GM23248 (cell line): ENCODE data around the gene MAN2B2. TPM values are rescaled to one million over a fixed set of nuclear protein-coding genes. Genes with fewer than 3 reads are reported as not detected.

Experiments
- DNase-seq: peaks from one replicate; pipeline ENCODE4 v3.0.0-alpha.2; 2015
- H2AFZ ChIP-seq: fragments of 200-600 bp; sonication (generic); 2 replicates; pipeline ENCODE4 v1.6.1; 2016; ENCODE audit warnings: antibody characterized with exemption
- H3F3A ChIP-seq: fragments of 200-600 bp; sonication (generic); 2 replicates; pipeline ENCODE4 v1.6.1; 2016; ENCODE audit warnings: mild to moderate bottlenecking, antibody characterized with exemption, mixed run types; ENCODE audit not compliant: insufficient read depth
- H3K27ac ChIP-seq: fragments of 200-600 bp; sonication (generic); 2 replicates; pipeline ENCODE4 v1.5.1; 2016; ENCODE audit warnings: mild to moderate bottlenecking
- H3K27me3 ChIP-seq: fragments of 200-600 bp; sonication (generic); replicated peaks from 2 replicates; pipeline ENCODE4 v1.6.1; 2016; ENCODE audit warnings: mild to moderate bottlenecking; ENCODE audit not compliant: insufficient read depth
- H3K36me3 ChIP-seq: fragments of 200-600 bp; sonication (generic); 2 replicates; pipeline ENCODE4 v1.6.1; 2016; ENCODE audit warnings: low read depth, mild to moderate bottlenecking
- H3K4me1 ChIP-seq: fragments of 200-600 bp; sonication (generic); 2 replicates; pipeline ENCODE4 v1.6.1; 2016; ENCODE audit warnings: mild to moderate bottlenecking; ENCODE audit not compliant: insufficient read depth
- H3K4me2 ChIP-seq: fragments of 200-600 bp; sonication (generic); one replicate; pipeline ENCODE4 v1.6.1; 2016; ENCODE audit warnings: mild to moderate bottlenecking; ENCODE audit not compliant: unreplicated experiment
- H3K4me3 ChIP-seq: fragments of 200-600 bp; sonication (generic); 2 replicates; pipeline ENCODE4 v1.5.1; 2016; ENCODE audit warnings: mild to moderate bottlenecking
- H3K79me2 ChIP-seq: fragments of 200-600 bp; sonication (generic); 2 replicates; pipeline ENCODE4 v1.6.1; 2016; ENCODE audit warnings: mild to moderate bottlenecking; ENCODE audit not compliant: insufficient read depth
- H3K9ac ChIP-seq: fragments of 200-600 bp; sonication (generic); 2 replicates; pipeline ENCODE4 v1.6.1; 2016; ENCODE audit warnings: mild to moderate bottlenecking
- H3K9me2 ChIP-seq: fragments of 200-600 bp; sonication (generic); 2 replicates; pipeline ENCODE4 v1.6.1; 2016; ENCODE audit warnings: mixed run types, mild to moderate bottlenecking, moderate library complexity; ENCODE audit not compliant: insufficient read depth
- H3K9me3 ChIP-seq: fragments of 200-600 bp; sonication (generic); one replicate; pipeline ENCODE4 v1.6.1; 2017; ENCODE audit warnings: low read depth
- H4K20me1 ChIP-seq: fragments of 200-600 bp; sonication (generic); 2 replicates; pipeline ENCODE4 v1.6.0; 2016; ENCODE audit not compliant: insufficient read depth
- EZH2 ChIP-seq: fragments of 200-600 bp; sonication (generic); IDR thresholded peaks from 2 replicates; pipeline ENCODE4 v1.6.1; 2018; ENCODE audit warnings: antibody characterized with exemption, mild to moderate bottlenecking; ENCODE audit not compliant: insufficient read depth, poor library complexity, severe bottlenecking
- EZH2phosphoT487 ChIP-seq: fragments of 200-600 bp; sonication (generic); IDR thresholded peaks from 2 replicates; pipeline ENCODE4 v1.6.1; 2018; ENCODE audit warnings: antibody characterized with exemption, moderate library complexity, mild to moderate bottlenecking, low read depth; ENCODE audit not compliant: insufficient read depth
- WGBS, 2 experiments: methylation state at CpG; one replicate each; pipeline ENCODE4 v1.1.6; 2015 to 2017; ENCODE audit warnings: low lambda C conversion rate in 2 of 2, low coverage in 1 of 2; ENCODE audit errors: missing lambda C conversion rate in 2 of 2; 5-methylcytosine and 5-hydroxymethylcytosine counted together
- in situ Hi-C: fragments of 300-500 bp; cut with MboI; formaldehyde crosslinking; loops from 2 replicates; pipeline ENCODE4 v1.15.0; 2020
- polyA plus RNA-seq: library from polyadenylated mRNA; unstranded; fragments of >200 nt; fragmentation: Nextera tagmentation; extraction: Ambion mirVana; gene quantifications from 2 replicates; pipeline ENCODE4 v1.2.1, GENCODE V29; 2016
- total RNA-seq: library from RNA; depleted of rRNA; stranded (reverse); fragments of >200 nt; shearing (Covaris generic); gene quantifications from 2 replicates; pipeline ENCODE4 v1.2.3, GENCODE V29; 2014

The MAN2B2 gene
- total and polyA plus RNA-seq, 2 experiments from 2014 or later, result 28.7 to 40.1 TPM

DNA sequence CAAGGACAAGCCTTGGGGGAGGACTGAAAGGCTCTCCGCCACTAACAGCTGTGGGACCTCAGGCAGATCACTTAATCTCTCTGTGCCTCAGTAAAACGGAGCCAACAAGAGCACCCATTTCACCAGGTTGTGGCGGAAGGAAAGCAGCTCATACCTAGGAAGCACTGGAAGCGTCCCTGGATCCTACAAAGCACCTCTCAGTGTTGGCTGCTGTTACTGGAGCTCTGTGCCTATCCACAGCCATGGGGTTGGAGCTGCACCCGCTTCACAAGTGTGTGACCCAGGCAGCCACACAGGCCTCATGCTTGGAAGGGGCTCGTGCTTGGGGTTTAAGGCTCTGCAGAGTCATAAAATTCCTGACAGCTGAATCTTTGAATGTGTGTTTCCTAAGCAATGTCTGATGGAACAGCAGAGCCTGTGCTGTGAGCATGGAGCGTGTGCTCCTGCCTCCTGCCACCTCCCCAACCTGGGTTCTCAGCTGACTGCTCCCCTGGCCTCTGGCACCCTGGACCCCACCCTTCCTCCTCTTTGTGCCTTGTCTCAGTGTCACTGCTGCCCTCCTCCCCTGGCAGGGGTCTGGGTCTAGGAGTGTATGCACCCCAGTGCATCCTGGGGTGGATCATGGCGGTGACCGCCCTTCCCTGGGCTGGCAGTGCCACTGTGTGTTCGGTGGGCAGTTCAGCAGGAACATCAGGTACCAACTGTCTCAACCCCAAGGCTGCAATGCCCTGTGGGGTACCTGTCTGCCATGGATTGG, 14.4 kb upstream of the MAN2B2 start:
- Histone ChIP-seq H3K9me3 (no peaks in the 10 kb centered on the region), H3K79me2 (no peaks in the 10 kb centered on the region), H2AFZ (no peak overlapping the region), H3K27me3 (peaks cover 62% of the 10 kb centered on the region), H3K4me2 (no peak overlapping the region), H3K27ac (no peak overlapping the region), H3F3A (peaks cover 5% of the 10 kb centered on the region; the same call in 1 of the 2 replicates), H3K4me1 (no peaks in the 10 kb centered on the region), H3K9me2 (no peaks in the 10 kb centered on the region), H3K36me3 (no peaks in the 10 kb centered on the region), H4K20me1 (no peaks in the 10 kb centered on the region), H3K9ac (no peak overlapping the region), H3K4me3 (no peak overlapping the region)
- no peak for TF ChIP-seq EZH2phosphoT487
- TF ChIP-seq EZH2, result no peak
- DNase-seq, result peak; percentile 71
- 46 to 50% methylated on average over 10 of the region's 10 CpGs for WGBS, 2 experiments
- in situ Hi-C loops, result no loop called here

DNA sequence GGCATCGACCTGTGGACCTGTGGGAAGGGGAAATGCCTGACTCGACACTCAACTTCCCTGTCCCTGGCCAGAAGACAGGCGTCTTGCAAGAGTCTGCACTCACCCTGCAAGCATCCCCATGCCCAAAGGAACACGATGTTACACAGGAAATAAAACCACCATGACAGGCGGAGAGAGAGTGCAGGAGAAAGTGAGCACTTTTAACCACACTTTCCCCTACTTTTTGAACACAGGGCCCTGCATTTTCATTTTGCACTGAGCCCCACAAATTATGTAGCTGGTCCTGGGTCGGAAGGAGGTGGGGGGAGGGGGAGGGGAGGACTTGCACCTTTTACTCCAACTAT, 13.8 kb upstream of the MAN2B2 start:
- Histone ChIP-seq H3K79me2 (no peaks in the 10 kb centered on the region), H3K9ac (no peak overlapping the region), H3K4me2 (no peak overlapping the region), H3K27ac (no peak overlapping the region), H3K4me1 (no peaks in the 10 kb centered on the region), H2AFZ (no peak overlapping the region), H4K20me1 (no peaks in the 10 kb centered on the region), H3K36me3 (no peaks in the 10 kb centered on the region), H3K27me3 (peaks cover 66% of the 10 kb centered on the region), H3K4me3 (no peak overlapping the region), H3K9me3 (no peaks in the 10 kb centered on the region), H3K9me2 (no peaks in the 10 kb centered on the region), H3F3A (peaks cover 5% of the 10 kb centered on the region; the same call in 1 of the 2 replicates)
- WGBS, 2 experiments, result 31 to 42% methylated on average over 6 of the region's 6 CpGs
- TF ChIP-seq EZH2phosphoT487, result no peak
- TF ChIP-seq EZH2, result no peak
- DNase-seq, result peak; percentile 31
- in situ Hi-C loops, result no loop called here

GRCh38 chr4:6561706-6562371, 13.2 kb upstream of the MAN2B2 start:
- Histone ChIP-seq H3K79me2 (no peaks in the 10 kb centered on the region), H3K27ac (no peak overlapping the region), H3K36me3 (no peaks in the 10 kb centered on the region), H3K9me3 (no peaks in the 10 kb centered on the region), H4K20me1 (no peaks in the 10 kb centered on the region), H2AFZ (no peak overlapping the region), H3K4me3 (no peak overlapping the region), H3K4me1 (no peaks in the 10 kb centered on the region), H3K9me2 (no peaks in the 10 kb centered on the region), H3K4me2 (no peak overlapping the region), H3F3A (peaks cover 5% of the 10 kb centered on the region; the same call in 1 of the 2 replicates), H3K9ac (no peak overlapping the region), H3K27me3 (peaks cover 62% of the 10 kb centered on the region)
- in situ Hi-C loops, result no loop called here
- TF ChIP-seq EZH2, result no peak
- no peak for TF ChIP-seq EZH2phosphoT487
- DNase-seq, result peak; percentile 19
- 52 to 55% methylated on average over 16 of the region's 16 CpGs for WGBS, 2 experiments

DNA sequence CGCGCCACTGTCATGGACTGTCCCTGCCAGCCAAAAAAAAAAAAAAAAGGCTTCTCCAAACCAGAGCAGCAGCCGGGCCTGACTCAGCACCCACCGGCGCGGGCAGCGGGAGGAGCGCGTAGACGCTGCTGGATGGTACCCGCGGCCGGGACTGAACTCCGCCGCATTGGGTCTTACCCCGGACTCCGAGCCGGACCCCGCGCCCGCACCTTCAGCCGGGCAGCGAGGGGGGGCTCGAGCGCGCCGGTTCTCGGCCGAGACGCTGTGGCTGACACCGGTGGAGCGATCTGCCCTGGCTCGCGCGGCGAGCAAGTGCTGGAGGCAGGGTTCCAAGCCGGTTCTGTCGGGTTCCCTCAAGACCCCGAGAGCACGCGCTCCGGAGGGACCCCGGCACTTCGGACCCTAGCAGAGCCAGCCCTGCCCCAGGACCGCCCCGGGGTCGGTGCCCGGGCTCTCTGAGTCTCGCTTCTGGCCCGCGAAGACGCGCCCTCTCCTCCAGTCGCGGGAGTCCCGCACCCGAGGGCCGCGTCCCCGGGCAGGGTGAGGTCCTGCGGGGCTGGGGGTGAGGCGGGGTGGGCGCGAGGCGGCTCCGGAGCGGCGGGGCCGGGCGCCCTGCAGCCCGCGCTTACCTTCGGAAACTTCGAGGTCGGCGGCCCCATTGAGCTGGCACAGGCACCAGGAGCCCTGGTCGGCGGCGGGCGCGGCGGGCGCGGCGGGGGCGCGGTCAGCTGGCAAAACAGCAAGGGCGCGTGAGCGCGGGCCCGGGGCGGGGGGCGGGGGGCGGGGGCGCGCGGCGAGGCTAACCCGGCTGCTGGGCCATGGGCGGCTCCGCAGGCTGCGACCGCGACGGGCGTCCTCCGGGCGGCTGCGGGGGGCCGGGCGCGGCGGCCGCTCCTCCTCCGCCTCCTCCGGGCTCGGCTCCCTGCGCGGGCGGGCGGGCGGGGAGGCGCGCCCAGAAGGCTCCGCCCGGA, 11.8 kb upstream of the MAN2B2 start:
- Histone ChIP-seq H3K9me3 (no peaks in the 10 kb centered on the region), H3K4me2 (peak overlapping the region; percentile 44), H3K27me3 (peaks cover 53% of the 10 kb centered on the region), H3K36me3 (no peaks in the 10 kb centered on the region), H3K4me3 (peak overlapping the region; percentile 57), H3K9me2 (no peaks in the 10 kb centered on the region), H3K79me2 (no peaks in the 10 kb centered on the region), H3F3A (peaks cover 5% of the 10 kb centered on the region; the same call in 1 of the 2 replicates), H3K4me1 (no peaks in the 10 kb centered on the region), H2AFZ (peak overlapping the region; percentile 52; the same call in 1 of the 2 replicates), H3K9ac (no peak overlapping the region), H3K27ac (no peak overlapping the region), H4K20me1 (no peaks in the 10 kb centered on the region)
- in situ Hi-C loops, result no loop called here
- DNase-seq, result peak; percentile 73
- TF ChIP-seq EZH2 (peak; percentile 88), EZH2phosphoT487 (peak; percentile 68; the same call in 1 of the 2 replicates)
- 1 to 2% methylated on average over 56 to 78 of the region's 127 CpGs for WGBS, 2 experiments
